ENCODE data around the gene NKAIN2. TPM values are rescaled to one million over a fixed set of nuclear protein-coding genes. Genes with fewer than 3 reads are reported as not detected.
"Not testable (repeated sequence)": the region's sequence is repeated elsewhere in the genome, so short reads cannot be mapped to it uniquely, and the experiment has no call there.

Gene NKAIN2
- total and polyA plus RNA-seq, 7 donors, result under 0.01 to 4.4 (median 0.75) TPM; not detected in 1

DNA sequence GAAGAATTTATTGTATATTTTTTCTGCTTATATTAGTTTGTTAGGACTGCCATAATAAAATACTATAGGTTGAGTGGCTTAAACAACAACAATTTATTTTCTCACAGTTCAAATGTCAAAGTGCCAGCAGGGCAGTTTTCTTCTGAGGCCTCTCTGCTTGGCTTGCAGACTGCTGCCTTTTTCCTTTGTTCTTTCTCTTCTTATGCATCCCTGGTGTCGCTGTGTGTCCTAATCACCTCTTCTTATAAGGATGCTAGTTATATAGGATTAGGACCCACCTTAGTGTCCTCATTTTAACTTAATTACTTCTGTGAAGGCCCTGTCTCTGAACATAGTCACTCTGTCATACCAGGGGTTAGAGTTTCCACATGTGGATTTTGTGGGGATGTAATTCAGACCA lies 354.4 kb downstream of the NKAIN2 start:
- Histone ChIP-seq H3K9me3 (no peaks in the 10 kb centered on the region), H3K4me3 (no peak overlapping the region), H3K27ac (no peak overlapping the region), H3K36me3 (no peaks in the 10 kb centered on the region), H3K4me1 (no peaks in the 10 kb centered on the region), H3K27me3 (no peaks in the 10 kb centered on the region)
- intact Hi-C loops (cut with DNase I), result no loop called here
- DNase-seq, result no peak
- WGBS, 2 donors, result 76 to 77% methylated on average over 1 of the region's 1 CpG
- TF ChIP-seq POLR2A (IDR thresholded peaks at IDR 0.05) (no peak), POLR2AphosphoS5 (IDR thresholded peaks at IDR 0.05) (no peak)
- TF ChIP-seq, protein P1, sequence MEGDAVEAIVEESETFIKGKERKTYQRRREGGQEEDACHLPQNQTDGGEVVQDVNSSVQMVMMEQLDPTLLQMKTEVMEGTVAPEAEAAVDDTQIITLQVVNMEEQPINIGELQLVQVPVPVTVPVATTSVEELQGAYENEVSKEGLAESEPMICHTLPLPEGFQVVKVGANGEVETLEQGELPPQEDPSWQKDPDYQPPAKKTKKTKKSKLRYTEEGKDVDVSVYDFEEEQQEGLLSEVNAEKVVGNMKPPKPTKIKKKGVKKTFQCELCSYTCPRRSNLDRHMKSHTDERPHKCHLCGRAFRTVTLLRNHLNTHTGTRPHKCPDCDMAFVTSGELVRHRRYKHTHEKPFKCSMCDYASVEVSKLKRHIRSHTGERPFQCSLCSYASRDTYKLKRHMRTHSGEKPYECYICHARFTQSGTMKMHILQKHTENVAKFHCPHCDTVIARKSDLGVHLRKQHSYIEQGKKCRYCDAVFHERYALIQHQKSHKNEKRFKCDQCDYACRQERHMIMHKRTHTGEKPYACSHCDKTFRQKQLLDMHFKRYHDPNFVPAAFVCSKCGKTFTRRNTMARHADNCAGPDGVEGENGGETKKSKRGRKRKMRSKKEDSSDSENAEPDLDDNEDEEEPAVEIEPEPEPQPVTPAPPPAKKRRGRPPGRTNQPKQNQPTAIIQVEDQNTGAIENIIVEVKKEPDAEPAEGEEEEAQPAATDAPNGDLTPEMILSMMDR (IDR thresholded peaks at IDR 0.05), result no peak

DNA sequence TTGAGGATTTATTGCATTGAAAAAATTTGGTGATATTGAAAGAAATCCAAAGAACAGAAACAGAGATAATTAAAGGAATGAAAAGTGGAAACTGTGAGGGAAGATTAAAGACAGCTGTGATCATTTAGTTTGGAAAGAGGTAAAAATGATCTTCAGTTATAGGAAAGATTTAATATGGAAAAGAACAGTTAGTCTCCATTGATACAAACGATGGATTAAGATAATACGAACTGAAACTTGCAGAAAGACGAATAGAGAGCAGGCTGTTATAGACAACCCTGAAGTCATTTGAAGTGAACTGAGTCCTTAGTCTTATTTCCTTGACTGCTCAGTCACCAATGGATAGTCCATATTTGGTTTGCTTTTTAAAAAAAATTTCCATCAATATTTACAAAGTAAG lies 360.0 kb downstream of the NKAIN2 start:
- TF ChIP-seq POLR2A (IDR thresholded peaks at IDR 0.05) (no peak), POLR2AphosphoS5 (IDR thresholded peaks at IDR 0.05) (no peak), EP300 (IDR thresholded peaks at IDR 0.05) (no peak)
- TF ChIP-seq, protein P1 (IDR thresholded peaks at IDR 0.05), result no peak
- no peaks in the 10 kb centered on the region for H3K36me3 ChIP-seq
- H3K4me3 ChIP-seq, result no peak overlapping the region
- WGBS, 2 donors, result 84 to 90% methylated on average over 3 of the region's 3 CpGs
- H3K27ac ChIP-seq, result no peak overlapping the region
- no peaks in the 10 kb centered on the region for H3K27me3 ChIP-seq
- intact Hi-C loops (cut with DNase I), result no loop called here
- H3K9me3 ChIP-seq, result no peaks in the 10 kb centered on the region
- H3K4me1 ChIP-seq, result no peaks in the 10 kb centered on the region
- DNase-seq, result no peak

DNA sequence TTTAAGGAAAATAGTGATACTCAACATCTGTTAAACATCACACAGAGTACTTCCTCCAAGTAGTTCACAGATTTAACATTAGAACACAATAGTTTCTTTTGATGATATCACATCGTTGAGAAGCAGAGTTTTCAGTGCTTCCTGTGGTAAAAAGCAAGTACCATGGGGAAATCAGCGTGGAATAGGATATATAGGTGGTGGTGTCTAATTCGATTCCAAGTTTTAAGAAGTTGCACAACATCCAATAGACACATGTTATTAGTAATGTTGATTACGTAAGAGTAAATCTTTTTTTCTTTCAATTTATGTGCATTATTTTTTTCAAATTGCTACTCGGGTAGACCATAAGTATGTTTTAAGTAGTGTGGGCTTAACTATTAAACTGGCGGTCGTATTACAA lies 360.7 kb downstream of the NKAIN2 start:
- no peaks in the 10 kb centered on the region for H3K9me3 ChIP-seq
- DNase-seq, result no peak
- H3K27me3 ChIP-seq, result no peaks in the 10 kb centered on the region
- no peaks in the 10 kb centered on the region for H3K36me3 ChIP-seq
- WGBS, 2 donors, result 78 to 84% methylated on average over 7 of the region's 7 CpGs
- no peaks in the 10 kb centered on the region for H3K4me1 ChIP-seq
- no peak overlapping the region for H3K4me3 ChIP-seq
- H3K27ac ChIP-seq, result no peak overlapping the region
- TF ChIP-seq, protein P1 (IDR thresholded peaks at IDR 0.05), result no peak
- TF ChIP-seq POLR2AphosphoS5 (IDR thresholded peaks at IDR 0.05) (no peak), POLR2A (IDR thresholded peaks at IDR 0.05) (no peak)
- intact Hi-C loops (cut with DNase I), result no loop called here

DNA sequence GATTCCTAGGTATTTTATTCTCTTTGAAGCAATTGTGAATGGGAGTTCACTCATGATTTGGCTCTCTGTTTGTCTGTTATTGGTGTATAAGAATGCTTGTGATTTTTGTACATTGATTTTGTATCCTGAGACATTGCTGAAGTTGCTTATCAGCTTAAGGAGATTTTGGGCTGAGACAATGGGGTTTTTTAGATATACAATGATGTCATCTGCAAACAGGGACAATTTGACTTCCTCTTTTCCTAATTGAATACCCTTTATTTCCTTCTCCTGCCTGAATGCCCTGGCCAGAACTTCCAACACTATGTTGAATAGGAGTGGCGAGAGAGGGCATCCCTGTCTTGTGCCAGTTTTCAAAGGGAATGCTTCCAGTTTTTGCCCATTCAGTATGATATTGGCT lies 363.6 kb downstream of the NKAIN2 start:
- WGBS, 2 donors, result 88 to 91% methylated on average over 1 of the region's 1 CpG

DNA sequence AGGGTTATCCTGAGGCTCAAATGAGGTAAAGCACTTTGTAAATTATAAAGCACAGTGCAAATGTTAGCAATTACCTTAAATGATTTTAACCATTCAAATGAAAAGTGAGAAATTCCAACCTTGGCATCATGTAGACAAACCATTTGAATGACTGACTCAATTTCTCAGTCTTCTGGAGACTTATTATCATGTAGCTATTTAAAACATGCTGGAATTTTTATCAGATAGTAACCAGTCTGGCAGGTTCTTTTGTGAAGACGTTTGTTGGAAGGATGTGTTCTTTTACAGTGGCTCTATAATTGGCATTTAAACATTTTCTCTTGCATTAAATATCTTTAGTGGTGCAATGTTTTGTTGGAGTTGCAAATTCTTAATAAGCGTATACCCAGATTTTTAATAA lies 386.6 kb downstream of the NKAIN2 start:
- no peaks in the 10 kb centered on the region for H3K27me3 ChIP-seq
- no peaks in the 10 kb centered on the region for H3K36me3 ChIP-seq
- no peak for TF ChIP-seq POLR2AphosphoS5 (IDR thresholded peaks at IDR 0.05)
- no peak for TF ChIP-seq EP300 (IDR thresholded peaks at IDR 0.05)
- TF ChIP-seq POLR2A (IDR thresholded peaks at IDR 0.05), result no peak
- TF ChIP-seq, protein P1 (IDR thresholded peaks at IDR 0.05), result no peak
- no peaks in the 10 kb centered on the region for H3K9me3 ChIP-seq
- 54 to 67% methylated on average over 2 of the region's 2 CpGs for WGBS, 2 donors
- intact Hi-C loops (cut with DNase I), result no loop called here
- no peak overlapping the region for H3K27ac ChIP-seq
- H3K4me3 ChIP-seq, result no peak overlapping the region
- DNase-seq, result no peak
- H3K4me1 ChIP-seq, result no peaks in the 10 kb centered on the region

More for the DNA sequence above, 363.6 kb downstream of the NKAIN2 start:
- DNase-seq; intact Hi-C loops (cut with DNase I); H3K9me3 ChIP-seq; H3K27me3 ChIP-seq; H3K4me3 ChIP-seq; H3K27ac ChIP-seq; H3K36me3 ChIP-seq; H3K4me1 ChIP-seq: not testable (repeated sequence)

Measured in sigmoid colon (tissue), 7 donors.